Fibroblast of pulmonary artery (primary cell): ENCODE results near the gene OR5AS1.
"Not testable (repeated sequence)": the region's sequence is repeated elsewhere in the genome, so short reads cannot be mapped to it uniquely, and the experiment has no call there.

Experiments
- DNase-seq: peaks from one replicate; pipeline ENCODE4 v3.0.0-alpha.2; 2010; ENCODE audit warnings: low read depth
- H3K4me3 ChIP-seq: replicated peaks from 2 replicates; pipeline ENCODE4 v1.5.1; 2011; ENCODE audit warnings: low read depth, mild to moderate bottlenecking, control low read depth, low read length, moderate library complexity
- TF ChIP-seq, protein P1 (sequence below): IDR thresholded peaks from 2 replicates; pipeline ENCODE4 v1.5.1; 2011; ENCODE audit warnings: mild to moderate bottlenecking, control low read depth, low read length, inconsistent platforms; ENCODE audit errors: missing control alignments

Gene OR5AS1

DNA sequence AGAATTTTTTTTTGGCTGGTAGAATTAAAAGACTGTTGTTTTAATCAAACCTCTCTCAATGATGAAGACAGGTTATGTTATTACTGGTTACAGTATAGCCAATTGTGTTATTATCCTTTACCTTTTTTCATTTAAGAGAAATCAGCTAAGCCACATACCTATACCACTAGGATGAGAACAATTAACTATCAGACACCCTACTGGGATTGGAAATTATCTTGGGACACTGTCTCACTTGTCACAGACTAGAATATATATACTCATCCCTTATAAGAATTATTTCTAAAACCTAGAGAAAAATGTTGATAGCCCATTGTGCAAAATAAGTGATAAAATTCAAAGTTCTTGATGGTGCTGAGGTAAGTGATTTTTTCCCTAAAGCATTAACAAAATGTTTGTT is at the start of gene OR5AS1:
Gene OR5AS1, plus strand, starts transcription at position 301 of the 400 bp plus-strand sequence. CDS start 2,765 bp downstream, outside the sequence.
- H3K4me3 ChIP-seq: no peak within 1 kb of the TSS
- TF ChIP-seq, protein P1, sequence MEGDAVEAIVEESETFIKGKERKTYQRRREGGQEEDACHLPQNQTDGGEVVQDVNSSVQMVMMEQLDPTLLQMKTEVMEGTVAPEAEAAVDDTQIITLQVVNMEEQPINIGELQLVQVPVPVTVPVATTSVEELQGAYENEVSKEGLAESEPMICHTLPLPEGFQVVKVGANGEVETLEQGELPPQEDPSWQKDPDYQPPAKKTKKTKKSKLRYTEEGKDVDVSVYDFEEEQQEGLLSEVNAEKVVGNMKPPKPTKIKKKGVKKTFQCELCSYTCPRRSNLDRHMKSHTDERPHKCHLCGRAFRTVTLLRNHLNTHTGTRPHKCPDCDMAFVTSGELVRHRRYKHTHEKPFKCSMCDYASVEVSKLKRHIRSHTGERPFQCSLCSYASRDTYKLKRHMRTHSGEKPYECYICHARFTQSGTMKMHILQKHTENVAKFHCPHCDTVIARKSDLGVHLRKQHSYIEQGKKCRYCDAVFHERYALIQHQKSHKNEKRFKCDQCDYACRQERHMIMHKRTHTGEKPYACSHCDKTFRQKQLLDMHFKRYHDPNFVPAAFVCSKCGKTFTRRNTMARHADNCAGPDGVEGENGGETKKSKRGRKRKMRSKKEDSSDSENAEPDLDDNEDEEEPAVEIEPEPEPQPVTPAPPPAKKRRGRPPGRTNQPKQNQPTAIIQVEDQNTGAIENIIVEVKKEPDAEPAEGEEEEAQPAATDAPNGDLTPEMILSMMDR: no peak
- no peak for DNase-seq

DNA sequence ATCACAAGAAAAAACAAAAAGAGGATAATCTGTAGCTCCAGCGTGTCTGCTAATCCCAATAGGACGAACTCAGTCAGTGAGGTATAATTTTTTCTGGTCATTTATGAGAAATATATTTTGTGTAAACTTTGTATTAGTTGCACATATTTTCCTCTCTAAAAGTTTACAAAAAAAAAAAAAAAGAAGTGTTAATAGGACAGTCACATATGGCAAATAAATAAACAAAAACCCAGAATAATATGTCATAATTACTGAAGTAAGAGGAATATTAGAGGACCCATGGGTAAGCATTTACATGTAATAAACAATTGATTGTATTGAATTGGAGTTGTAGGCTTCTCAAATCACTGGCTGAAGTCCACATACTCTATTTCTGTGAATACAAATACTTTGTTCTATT is 32.9 kb upstream of the OR5AS1 start, which contains the start of gene OR5F1:
Gene OR5F1, minus strand, starts transcription at position 101 of the 400 bp plus-strand sequence. Its CDS starts 0 bp downstream, at position 101.
- DNase-seq: no peak
- H3K4me3 ChIP-seq: no peak within 1 kb of the TSS
- TF ChIP-seq, protein P1: no peak

DNA sequence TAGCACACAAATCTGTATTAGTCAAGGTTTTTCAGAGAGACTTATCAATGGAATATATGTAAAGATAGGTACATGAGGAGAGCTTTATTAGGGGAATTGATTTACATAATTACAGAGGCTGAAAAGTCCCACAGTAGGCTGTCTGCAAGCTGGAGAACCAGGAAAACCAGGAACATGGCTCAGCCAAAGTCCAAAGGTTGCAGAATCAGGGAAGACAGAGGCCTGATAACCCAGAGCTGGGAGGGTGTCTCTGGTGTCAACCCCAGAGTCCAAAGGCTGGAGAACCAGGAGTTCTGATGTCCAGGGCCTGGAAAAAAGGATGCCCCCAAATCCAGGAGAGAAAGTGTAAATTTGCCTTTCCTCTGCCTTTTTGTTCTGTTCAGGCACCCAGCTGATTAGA is 16.7 kb upstream of the OR5AS1 start:
- TF ChIP-seq, protein P1: no peak
- H3K4me3 ChIP-seq: no peak overlapping the region
- no peak for DNase-seq

DNA sequence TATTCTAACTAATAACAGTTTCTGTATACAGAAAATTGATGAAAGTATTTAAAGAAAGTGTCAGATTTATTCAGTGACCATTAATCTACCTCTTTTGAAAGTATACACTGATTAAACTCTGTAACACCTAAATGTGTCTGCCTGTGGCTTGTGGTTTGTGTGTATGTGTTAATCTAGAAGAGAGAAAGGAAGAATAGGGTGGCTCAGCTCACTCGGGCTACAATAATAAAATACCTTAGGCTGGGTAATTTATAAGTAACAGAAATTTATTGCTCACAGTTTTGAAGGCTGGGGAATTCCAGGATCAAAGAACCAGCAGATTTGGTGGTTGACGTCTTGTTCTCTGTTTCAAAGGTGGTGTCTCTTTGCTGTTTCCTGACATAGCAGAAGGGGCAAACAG is 13.6 kb upstream of the OR5AS1 start:
- DNase-seq: no peak
- TF ChIP-seq, protein P1: no peak
- no peak overlapping the region for H3K4me3 ChIP-seq

DNA sequence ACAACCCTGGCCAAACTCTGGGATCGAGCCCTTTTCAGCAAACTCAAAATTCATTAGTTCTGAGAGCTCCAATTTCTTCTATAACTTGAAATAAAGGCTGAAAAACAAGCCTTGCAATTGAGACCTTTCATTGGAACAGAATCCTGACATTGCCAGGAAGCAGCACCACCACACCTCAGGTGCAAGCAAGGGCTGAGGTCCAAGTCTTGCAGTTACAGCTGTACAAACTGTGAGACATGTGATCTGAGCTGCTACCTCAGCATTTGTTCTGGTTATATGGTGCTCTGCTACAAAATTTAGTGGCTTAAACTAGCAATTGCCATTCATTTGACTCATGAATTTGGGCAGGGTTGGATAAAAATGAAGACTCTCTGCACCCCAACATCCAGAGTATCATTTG is 18.1 kb downstream of the OR5AS1 start:
- TF ChIP-seq, protein P1: no peak
- DNase-seq: no peak
- no peak overlapping the region for H3K4me3 ChIP-seq

DNA sequence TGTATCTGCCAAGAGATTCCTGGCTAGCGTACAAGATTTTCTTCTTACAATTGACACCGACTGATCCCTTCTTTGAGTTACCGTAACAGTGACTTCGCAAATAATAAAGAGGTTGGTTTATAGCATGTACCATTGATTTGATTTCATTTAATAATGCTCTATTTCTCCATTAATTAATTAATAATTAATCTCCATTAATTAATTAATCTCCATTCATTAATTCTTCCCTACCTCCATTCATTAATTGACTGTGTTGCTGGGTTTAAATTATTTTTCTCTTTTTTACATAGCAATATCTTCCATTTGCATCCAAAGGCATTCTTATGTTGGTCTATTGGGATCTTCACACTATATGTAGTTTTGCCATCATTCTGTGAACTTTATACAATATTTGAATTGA is 21.0 kb downstream of the OR5AS1 start:
- TF ChIP-seq, protein P1: no peak
- H3K4me3 ChIP-seq: no peak overlapping the region

DNA sequence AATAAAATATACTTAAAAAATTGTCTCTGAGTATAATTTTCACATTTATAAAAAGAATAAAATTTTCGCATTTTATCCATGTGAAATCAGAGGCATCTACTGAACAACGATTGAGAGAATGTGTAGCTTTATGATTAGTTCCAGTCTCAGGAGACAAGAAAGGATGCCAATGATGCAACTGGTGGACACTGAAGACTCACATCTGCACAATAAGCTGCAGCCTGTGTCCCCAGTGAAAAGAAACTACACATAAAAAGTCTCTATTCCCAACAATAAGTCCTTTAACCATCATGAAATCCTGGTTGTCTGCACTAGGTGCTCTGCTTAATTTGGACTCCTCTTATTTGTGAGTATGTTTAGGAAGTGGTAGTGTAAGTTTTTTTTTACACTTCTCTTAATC is 22.0 kb downstream of the OR5AS1 start:
- no peak for DNase-seq
- H3K4me3 ChIP-seq: no peak overlapping the region
- TF ChIP-seq, protein P1: no peak

More for the DNA sequence above, 21.0 kb downstream of the OR5AS1 start:
- no peak for DNase-seq

DNA sequence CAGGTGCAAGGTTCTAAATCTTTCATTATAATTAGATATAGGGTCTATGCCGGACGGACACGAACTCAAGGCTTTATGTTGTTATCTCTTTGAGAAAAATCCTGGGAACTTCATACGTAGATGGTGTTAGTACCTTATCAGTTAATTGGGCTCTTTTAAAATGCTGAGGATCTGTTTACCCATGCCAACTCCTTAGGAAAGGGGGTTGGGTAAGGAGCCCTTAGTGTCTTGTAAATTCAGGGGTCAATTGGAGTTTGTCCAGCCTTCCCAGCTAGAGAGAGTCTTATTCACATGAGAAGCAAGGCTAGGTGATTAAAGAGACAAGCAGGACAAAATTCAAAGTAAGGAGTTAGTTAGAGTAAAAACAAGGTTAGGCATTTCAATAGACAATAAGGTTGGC is 28.9 kb downstream of the OR5AS1 start:
- H3K4me3 ChIP-seq, DNase-seq: not testable (repeated sequence)

DNA sequence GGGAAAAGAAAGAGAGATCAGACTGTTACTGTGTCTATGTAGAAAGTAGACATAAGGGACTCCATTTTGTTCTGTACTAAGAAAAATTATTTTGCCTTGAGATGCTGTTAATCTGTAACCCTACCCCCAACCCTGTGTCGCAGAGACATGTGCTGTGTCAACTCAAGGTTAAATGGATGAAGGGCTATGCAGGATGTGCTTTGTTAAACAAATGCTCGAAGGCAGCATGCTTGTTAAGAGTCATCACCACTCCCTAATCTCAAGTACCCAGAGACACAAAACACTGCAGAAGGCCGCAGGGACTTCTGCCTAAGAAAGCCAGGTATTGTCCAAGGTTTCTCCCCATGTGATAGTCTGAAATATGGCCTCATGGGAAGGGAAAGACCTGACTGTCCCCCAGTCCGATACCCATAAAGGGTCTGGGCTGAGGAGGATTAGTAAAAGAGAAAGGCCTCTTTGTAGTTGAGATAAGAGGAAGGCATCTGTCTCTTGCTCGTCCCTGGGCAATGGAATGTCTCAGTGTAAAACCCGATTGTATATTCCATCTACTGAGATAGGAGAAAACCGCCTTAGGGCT is 30.3 kb downstream of the OR5AS1 start:
- not testable (repeated sequence) for DNase-seq, H3K4me3 ChIP-seq

DNA sequence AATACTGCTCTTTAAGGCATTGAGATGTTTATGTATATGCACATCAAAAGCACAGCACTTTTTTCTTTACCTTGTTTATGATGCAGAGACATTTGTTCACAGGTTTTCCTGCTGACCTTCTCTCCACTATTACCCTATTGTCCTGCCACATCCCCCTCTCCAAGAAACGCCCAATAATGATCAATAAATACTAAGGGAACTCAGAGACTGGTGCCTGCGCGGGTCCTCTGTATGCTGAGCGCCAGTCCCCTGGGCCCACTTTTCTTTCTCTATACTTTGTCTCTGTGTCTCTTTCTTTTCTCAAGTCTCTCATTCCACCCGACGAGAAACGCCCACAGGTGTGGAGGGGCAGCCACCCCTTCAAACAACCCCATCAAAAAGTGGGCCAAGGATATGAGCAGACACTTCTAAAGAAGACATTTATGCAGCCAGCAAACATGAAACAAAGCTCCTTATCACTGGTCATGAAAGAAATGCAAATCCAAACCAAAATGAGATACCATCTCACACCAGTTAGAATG is 30.9 kb downstream of the OR5AS1 start:
- not testable (repeated sequence) for DNase-seq

More for the DNA sequence above, 30.9 kb downstream of the OR5AS1 start:
- not testable (repeated sequence) for H3K4me3 ChIP-seq
